WTC11 (cell line): Measurements from ENCODE around the gene ELFN1. TPM values are rescaled to one million over a fixed set of nuclear protein-coding genes. Genes with fewer than 3 reads are reported as not detected.

Experiments used
- ATAC-seq: fragments of 200-7000 bp; cut with Tn5 transposase; 2 replicates; pipeline ENCODE4 v1.10.0; 2021; ENCODE audit warnings: mild to moderate bottlenecking, moderate library complexity
- CTCF ChIA-PET: fragments of 300-600 bp; sonication (Branson Sonifier 250); formaldehyde crosslinking; loops from one replicate; lab custom pipeline; 2021; ENCODE audit warnings: antibody characterized with exemption; lab: Charles Lee
- POLR2A ChIA-PET: fragments of 350-600 bp; sonication (Branson Sonifier 250); formaldehyde crosslinking; loops from one replicate; lab custom pipeline; 2021; ENCODE audit warnings: antibody characterized with exemption; lab: Charles Lee
- DNase-seq: peaks from one replicate; pipeline ENCODE4 v3.0.0; 2021; ENCODE audit warnings: low spot score
- H3K27ac Mint-ChIP-seq: 2 replicates; pipeline ENCODE4 v1.8.0; 2021; ENCODE audit warnings: mixed read lengths
- H3K27me3 Mint-ChIP-seq: 2 replicates; pipeline ENCODE4 v1.8.0; 2021; ENCODE audit warnings: low read depth, mild to moderate bottlenecking, moderate library complexity, mixed read lengths
- H3K36me3 Mint-ChIP-seq: 2 replicates; pipeline ENCODE4 v1.8.0; 2021; ENCODE audit warnings: mixed read lengths
- H3K4me1 Mint-ChIP-seq: 2 replicates; pipeline ENCODE4 v1.8.0; 2022; ENCODE audit warnings: mixed read lengths
- H3K4me3 Mint-ChIP-seq: 2 replicates; pipeline ENCODE4 v1.8.0; 2021; ENCODE audit warnings: mild to moderate bottlenecking, moderate library complexity, mixed read lengths
- H3K9me3 Mint-ChIP-seq: 2 replicates; pipeline ENCODE4 v1.8.0; 2021; ENCODE audit warnings: mixed read lengths
- AR ChIP-seq: fragments of 250-450 bp; sonication (Bioruptor Pico); IDR thresholded peaks from 2 replicates; pipeline ENCODE4 v1.9.0; 2021; ENCODE audit warnings: mild to moderate bottlenecking
- ATF1 ChIP-seq: sonication (generic); formaldehyde crosslinking; IDR thresholded peaks from 2 replicates; pipeline ENCODE4 v1.8.1; 2023; ENCODE audit warnings: mild to moderate bottlenecking, moderate library complexity, missing genetic modification reagents
- CDX4 ChIP-seq: fragments of 250-450 bp; sonication (Bioruptor Pico); IDR thresholded peaks from 2 replicates; pipeline ENCODE4 v1.9.0; 2021; ENCODE audit warnings: moderate library complexity, mild to moderate bottlenecking, inconsistent platforms, borderline replicate concordance
- CREM ChIP-seq: sonication (generic); formaldehyde crosslinking; IDR thresholded peaks from 2 replicates; pipeline ENCODE4 v1.8.1; 2022; ENCODE audit warnings: mild to moderate bottlenecking, missing genetic modification reagents, moderate library complexity
- EMX1 ChIP-seq: fragments of 250-450 bp; sonication (Bioruptor Pico); IDR thresholded peaks from 2 replicates; pipeline ENCODE4 v1.8.0; 2021; ENCODE audit warnings: mild to moderate bottlenecking
- IRF1 ChIP-seq: sonication (generic); formaldehyde crosslinking; IDR thresholded peaks from 2 replicates; pipeline ENCODE4 v1.8.0; 2023; ENCODE audit warnings: missing genetic modification reagents
- JAZF1 ChIP-seq: fragments of 250-450 bp; sonication (Bioruptor Pico); IDR thresholded peaks from 2 replicates; pipeline ENCODE4 v1.9.0; 2021; ENCODE audit warnings: moderate library complexity, mild to moderate bottlenecking, inconsistent platforms
- JUN ChIP-seq: sonication (generic); formaldehyde crosslinking; IDR thresholded peaks from 2 replicates; pipeline ENCODE4 v1.8.0; 2023; ENCODE audit warnings: mild to moderate bottlenecking, missing genetic modification reagents
- MXD4 ChIP-seq: fragments of 250-450 bp; sonication (Bioruptor Pico); IDR thresholded peaks from 2 replicates; pipeline ENCODE4 v1.8.0; 2021; ENCODE audit warnings: mild to moderate bottlenecking, moderate library complexity, borderline replicate concordance
- MYBL2 ChIP-seq: sonication (generic); formaldehyde crosslinking; IDR thresholded peaks from 2 replicates; pipeline ENCODE4 v1.8.1; 2023; ENCODE audit warnings: mild to moderate bottlenecking, moderate library complexity, missing genetic modification reagents
- NFYB ChIP-seq: sonication (generic); formaldehyde crosslinking; conservative IDR thresholded peaks from 2 replicates; pipeline ENCODE4 v1.8.0; 2022; ENCODE audit warnings: low read depth, missing genetic modification reagents
- NR1H2 ChIP-seq: sonication (generic); formaldehyde crosslinking; IDR thresholded peaks from 2 replicates; pipeline ENCODE4 v1.9.0; 2021; ENCODE audit warnings: mild to moderate bottlenecking, moderate library complexity, missing genetic modification reagents
- SMAD3 ChIP-seq: sonication (generic); formaldehyde crosslinking; IDR thresholded peaks from 2 replicates; pipeline ENCODE4 v1.8.0; 2022; ENCODE audit warnings: missing genetic modification reagents, mild to moderate bottlenecking, borderline replicate concordance
- STAT6 ChIP-seq: sonication (generic); formaldehyde crosslinking; conservative IDR thresholded peaks from 2 replicates; pipeline ENCODE4 v1.8.1; 2023; ENCODE audit warnings: mild to moderate bottlenecking, low read depth, missing genetic modification reagents, moderate library complexity
- TEAD4 ChIP-seq: sonication (generic); formaldehyde crosslinking; IDR thresholded peaks from 2 replicates; pipeline ENCODE4 v1.8.0; 2022; ENCODE audit warnings: mild to moderate bottlenecking, missing genetic modification reagents
- USF2 ChIP-seq: sonication (generic); formaldehyde crosslinking; IDR thresholded peaks from 2 replicates; pipeline ENCODE4 v1.8.1; 2023; ENCODE audit warnings: mild to moderate bottlenecking, missing genetic modification reagents, moderate library complexity
- ZNF317 ChIP-seq: sonication (generic); formaldehyde crosslinking; IDR thresholded peaks from 2 replicates; pipeline ENCODE4 v1.8.1; 2023; ENCODE audit warnings: low read depth, mild to moderate bottlenecking, moderate library complexity, missing genetic modification reagents, borderline replicate concordance
- ZNF425 ChIP-seq: fragments of 250-450 bp; sonication (Bioruptor Pico); conservative IDR thresholded peaks from 2 replicates; pipeline ENCODE4 v1.9.0; 2021; ENCODE audit warnings: mild to moderate bottlenecking
- ZNF532 ChIP-seq: fragments of 250-450 bp; sonication (Bioruptor Pico); IDR thresholded peaks from 2 replicates; pipeline ENCODE4 v1.9.0; 2021; ENCODE audit warnings: mild to moderate bottlenecking, borderline replicate concordance
- total RNA-seq: library from RNA; stranded (reverse); gene quantifications from 3 replicates; pipeline ENCODE4 v1.2.3, GENCODE V29; 2021

The ELFN1 gene
- total RNA-seq, 1 experiment from 2014 or later: 4.6 TPM

GRCh38 chr7:1747004-1747801 lies 77.1 kb downstream of the ELFN1 start:
- Mint-ChIP-seq H3K9me3 (no peaks in the 10 kb centered on the region), H3K27ac (no peak overlapping the region), H3K4me1 (no peaks in the 10 kb centered on the region), H3K4me3 (no peak overlapping the region), H3K36me3 (no peaks in the 10 kb centered on the region), H3K27me3 (no peaks in the 10 kb centered on the region)
- ChIA-PET CTCF (no interaction called here), POLR2A (no interaction called here)
- TF ChIP-seq STAT6 (CRISPR knock-in tag): no peak
- TF ChIP-seq NR1H2: no peak
- TF ChIP-seq ATF1: no peak
- no peak for TF ChIP-seq MYBL2 (CRISPR knock-in tag)
- TF ChIP-seq MXD4: no peak
- ATAC-seq: no peak
- no peak for DNase-seq

GRCh38 chr7:1748076-1748838 lies 78.2 kb downstream of the ELFN1 start:
- Mint-ChIP-seq H3K27me3 (no peaks in the 10 kb centered on the region), H3K4me1 (peaks cover 3% of the 10 kb centered on the region; the same call in 1 of the 2 replicates), H3K4me3 (no peak overlapping the region), H3K36me3 (no peaks in the 10 kb centered on the region), H3K9me3 (no peaks in the 10 kb centered on the region), H3K27ac (no peak overlapping the region)
- DNase-seq: no peak
- ChIA-PET CTCF (no interaction called here), POLR2A (no interaction called here)
- no peak for ATAC-seq
- TF ChIP-seq JAZF1 (CRISPR knock-in tag) (no peak), EMX1 (CRISPR knock-in tag) (no peak), TEAD4 (CRISPR knock-in tag) (no peak), CDX4 (CRISPR knock-in tag) (no peak), ZNF532 (no peak), IRF1 (CRISPR knock-in tag) (no peak), SMAD3 (CRISPR knock-in tag) (no peak), USF2 (CRISPR knock-in tag) (no peak), AR (CRISPR knock-in tag) (no peak), CREM (CRISPR knock-in tag) (no peak), JUN (CRISPR knock-in tag) (no peak), NFYB (no peak), ZNF317 (CRISPR knock-in tag) (no peak), ZNF425 (CRISPR knock-in tag) (no peak)
